Measurements from ENCODE around the gene AKAP6. TPM values are rescaled to one million over a fixed set of nuclear protein-coding genes. Genes with fewer than 3 reads are reported as not detected.
"Not testable (repeated sequence)": the region's sequence is repeated elsewhere in the genome, so short reads cannot be mapped to it uniquely, and the experiment has no call there.

AKAP6 gene
- total RNA-seq, 1 experiment from 2014 or later, result 1.9 TPM

GRCh38 chr14:32786886-32787285 lies 457.8 kb downstream of the AKAP6 start:
- intact Hi-C loops (cut with micrococcal nuclease), result no loop called here
- H3K9me3 ChIP-seq (ENCODE audit: control insufficient read depth in 1 of 2, insufficient read depth in 1 of 2, low read depth in 1 of 2, low read length in 2 of 2), result no peaks in the 10 kb centered on the region
- no peaks in the 10 kb centered on the region for H3K79me2 ChIP-seq (ENCODE audit: insufficient read depth, low read length)
- no peaks in the 10 kb centered on the region for H4K20me1 ChIP-seq (ENCODE audit: insufficient read depth)
- no peak overlapping the region for H3K4me3 ChIP-seq (replicated peaks in 1 of 2; ENCODE audit: low read depth in 1 of 2, low read length in 2 of 2)
- ATAC-seq, result no peak
- H3K36me3 ChIP-seq (ENCODE audit: control insufficient read depth in 1 of 2, insufficient read depth in 2 of 2, low read length in 2 of 2), result no peaks in the 10 kb centered on the region
- H3K9me2 ChIP-seq (ENCODE audit: insufficient read depth), result no peaks in the 10 kb centered on the region
- no peak for TF ChIP-seq CBX3 (IDR thresholded peaks at IDR 0.05; ENCODE audit: low read depth)
- no peak for TF ChIP-seq YY1 (IDR thresholded peaks at IDR 0.05; ENCODE audit: extremely low read depth, insufficient replicate concordance, low read depth, low read length)
- TF ChIP-seq RAD21 (IDR thresholded peaks at IDR 0.05; ENCODE audit: low read depth), result no peak
- no peak for TF ChIP-seq SIN3A (IDR thresholded peaks at IDR 0.05; ENCODE audit: low read depth)
- no peak for TF ChIP-seq FOSL1 (IDR thresholded peaks at IDR 0.05; ENCODE audit: low read depth)
- TF ChIP-seq SRF (IDR thresholded peaks at IDR 0.05; ENCODE audit: low read depth), result no peak
- TF ChIP-seq EZH2phosphoT487 (IDR thresholded peaks at IDR 0.05; ENCODE audit: borderline replicate concordance), result no peak
- TF ChIP-seq ZFX (IDR thresholded peaks at IDR 0.05), result no peak
- no peak for TF ChIP-seq ZBTB33 (IDR thresholded peaks at IDR 0.05; ENCODE audit: extremely low read depth, insufficient replicate concordance, low read length)
- TF ChIP-seq CEBPB (IDR thresholded peaks at IDR 0.05; ENCODE audit: low read depth), result no peak
- TF ChIP-seq POLR2A (IDR thresholded peaks at IDR 0.05; ENCODE audit: borderline replicate concordance, extremely low read depth, insufficient read depth, insufficient read length), result no peak
- TF ChIP-seq POLR2AphosphoS5 (IDR thresholded peaks at IDR 0.05; ENCODE audit: low read depth, low read length), result no peak
- TF ChIP-seq REST (IDR thresholded peaks at IDR 0.05; ENCODE audit: low read depth), result no peak
- TF ChIP-seq CTCF (IDR thresholded peaks at IDR 0.05 in 2 of 3, conservative IDR thresholded peaks at IDR 0.05 in 1 of 3; ENCODE audit: borderline replicate concordance in 1 of 3, insufficient read depth in 1 of 3, low read depth in 2 of 3, low read length in 2 of 3), result no peak
- CTCF ChIA-PET, result no interaction called here
- H3K27ac ChIP-seq (ENCODE audit: low read depth, low read length), result no peak overlapping the region
- RAD21 ChIA-PET (ENCODE audit: low non-redundant PET in 1 of 2, low total read pairs in 2 of 2, uncharacterized antibody in 2 of 2, unreplicated experiment in 2 of 2), result no interaction called here
- POLR2A ChIA-PET, result no interaction called here
- H2AFZ ChIP-seq (ENCODE audit: low read depth, low read length, poor library complexity, severe bottlenecking), result no peak overlapping the region
- no peaks in the 10 kb centered on the region for H3K4me1 ChIP-seq (ENCODE audit: control insufficient read depth in 1 of 2, insufficient read depth in 2 of 2, low read length in 2 of 2)
- no TSS peak for BruUV-seq (replicated peaks)
- H3K27me3 ChIP-seq (ENCODE audit: insufficient read depth, low read length), result no peaks in the 10 kb centered on the region
- no peak overlapping the region for H3K9ac ChIP-seq (ENCODE audit: low read length)
- no peak for DNase-seq (ENCODE audit: low read depth, low spot score)
- H3K4me2 ChIP-seq (ENCODE audit: low read length), result no peak overlapping the region

- intact Hi-C loops (cut with micrococcal nuclease); H3K4me3 ChIP-seq (replicated peaks in 1 of 2; ENCODE audit: low read depth in 1 of 2, low read length in 2 of 2): not testable (repeated sequence)
Measured at GRCh38 chr14:32793033-32793432, 463.9 kb downstream of the AKAP6 start.

More at GRCh38 chr14:32793033-32793432, 463.9 kb downstream of the AKAP6 start:
- H3K9me3 ChIP-seq (ENCODE audit: control insufficient read depth in 1 of 2, insufficient read depth in 1 of 2, low read depth in 1 of 2, low read length in 2 of 2); POLR2A ChIA-PET; H3K9ac ChIP-seq (ENCODE audit: low read length); H2AFZ ChIP-seq (ENCODE audit: low read depth, low read length, poor library complexity, severe bottlenecking); H3K27ac ChIP-seq (ENCODE audit: low read depth, low read length); ATAC-seq; BruUV-seq (replicated peaks); H3K27me3 ChIP-seq (ENCODE audit: insufficient read depth, low read length); H3K9me2 ChIP-seq (ENCODE audit: insufficient read depth); CTCF ChIA-PET; H3K79me2 ChIP-seq (ENCODE audit: insufficient read depth, low read length); DNase-seq (ENCODE audit: low read depth, low spot score); H3K4me1 ChIP-seq (ENCODE audit: control insufficient read depth in 1 of 2, insufficient read depth in 2 of 2, low read length in 2 of 2); H4K20me1 ChIP-seq (ENCODE audit: insufficient read depth); H3K4me2 ChIP-seq (ENCODE audit: low read length); H3K36me3 ChIP-seq (ENCODE audit: control insufficient read depth in 1 of 2, insufficient read depth in 2 of 2, low read length in 2 of 2); RAD21 ChIA-PET (ENCODE audit: low non-redundant PET in 1 of 2, low total read pairs in 2 of 2, uncharacterized antibody in 2 of 2, unreplicated experiment in 2 of 2): not testable (repeated sequence)
